GM19395 (cell line): ENCODE data around the gene MUC6.
"Not testable (repeated sequence)": the region's sequence is repeated elsewhere in the genome, so short reads cannot be mapped to it uniquely, and the experiment has no call there.

Experiments used
- ATAC-seq: cut with Tn5 transposase; IDR thresholded peaks from one replicate; pipeline ENCODE4 v1.9.1; 2021; ENCODE audit warnings: mild to moderate bottlenecking, moderate library complexity; ENCODE audit not compliant: unreplicated experiment

MUC6 gene

GRCh38 chr11:991711-992307, 44.7 kb downstream of the MUC6 start:
- no peak for ATAC-seq

GRCh38 chr11:991034-991433, 45.5 kb downstream of the MUC6 start:
- ATAC-seq, result no peak

- ATAC-seq, result no peak
Measured at GRCh38 chr11:990101-990500, 46.4 kb downstream of the MUC6 start.

GRCh38 chr11:987671-988070, 48.8 kb downstream of the MUC6 start:
- no peak for ATAC-seq

- ATAC-seq, result no peak
Measured at GRCh38 chr11:986952-987305, 49.6 kb downstream of the MUC6 start.

- no peak for ATAC-seq
Measured at GRCh38 chr11:986270-986951, 50.1 kb downstream of the MUC6 start.

- ATAC-seq, result no peak
Measured at GRCh38 chr11:985848-986247, 50.7 kb downstream of the MUC6 start.

- ATAC-seq, result no peak
Measured at GRCh38 chr11:985406-985805, 51.1 kb downstream of the MUC6 start.

- ATAC-seq, result no peak
Measured at GRCh38 chr11:984546-984945, 52.0 kb downstream of the MUC6 start.

- no peak for ATAC-seq
Measured at GRCh38 chr11:981764-982163, 54.8 kb downstream of the MUC6 start.

GRCh38 chr11:980438-981357, 55.8 kb downstream of the MUC6 start:
- no peak for ATAC-seq

- no peak for ATAC-seq
Measured at GRCh38 chr11:978781-979180, 57.7 kb downstream of the MUC6 start.

- no peak for ATAC-seq
Measured at GRCh38 chr11:977830-978720, 58.4 kb downstream of the MUC6 start.

GRCh38 chr11:976431-977160, 59.9 kb downstream of the MUC6 start:
- no peak for ATAC-seq

GRCh38 chr11:975827-976226, 60.7 kb downstream of the MUC6 start:
- ATAC-seq, result no peak

GRCh38 chr11:975376-975775, 61.1 kb downstream of the MUC6 start:
- not testable (repeated sequence) for ATAC-seq

- no peak for ATAC-seq
Measured at GRCh38 chr11:973237-973636, 63.3 kb downstream of the MUC6 start.

GRCh38 chr11:972523-973211, 63.9 kb downstream of the MUC6 start:
- ATAC-seq, result no peak

GRCh38 chr11:971731-972365, 64.7 kb downstream of the MUC6 start:
- no peak for ATAC-seq
